ENCODE measurements around the gene MEIOSIN.

The MEIOSIN gene

DNA sequence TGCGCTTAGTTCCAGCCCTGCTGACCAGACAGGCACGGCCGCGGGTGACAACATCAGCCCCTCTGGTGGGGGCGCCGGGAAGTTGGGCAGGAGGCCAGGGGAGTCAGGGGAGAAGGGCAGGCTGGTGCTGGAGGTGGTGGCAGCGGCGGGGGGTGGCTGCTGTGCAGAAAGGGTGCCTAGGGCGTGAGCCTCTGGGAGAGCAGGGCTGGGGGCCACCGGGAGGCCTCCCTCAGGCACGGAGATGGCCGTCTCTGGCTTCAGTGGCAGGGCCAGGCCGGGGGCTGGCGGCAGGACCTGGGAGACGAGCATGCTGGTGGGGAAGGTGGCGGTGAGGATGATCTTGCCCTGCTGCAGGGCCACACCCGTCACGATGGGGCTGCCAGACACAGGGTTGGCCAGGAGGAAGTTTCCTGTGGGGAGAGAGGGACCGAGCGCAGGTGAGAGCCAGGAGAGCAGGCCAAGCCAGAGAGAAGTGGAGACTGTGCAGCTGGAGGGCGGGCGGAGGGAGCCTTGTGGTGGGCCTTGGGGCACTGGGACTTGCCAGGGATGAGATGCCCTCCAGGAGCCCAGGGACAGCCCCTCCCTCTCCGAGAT, 32.6 kb downstream of the MEIOSIN start:
- no peak for DNase-seq

DNA sequence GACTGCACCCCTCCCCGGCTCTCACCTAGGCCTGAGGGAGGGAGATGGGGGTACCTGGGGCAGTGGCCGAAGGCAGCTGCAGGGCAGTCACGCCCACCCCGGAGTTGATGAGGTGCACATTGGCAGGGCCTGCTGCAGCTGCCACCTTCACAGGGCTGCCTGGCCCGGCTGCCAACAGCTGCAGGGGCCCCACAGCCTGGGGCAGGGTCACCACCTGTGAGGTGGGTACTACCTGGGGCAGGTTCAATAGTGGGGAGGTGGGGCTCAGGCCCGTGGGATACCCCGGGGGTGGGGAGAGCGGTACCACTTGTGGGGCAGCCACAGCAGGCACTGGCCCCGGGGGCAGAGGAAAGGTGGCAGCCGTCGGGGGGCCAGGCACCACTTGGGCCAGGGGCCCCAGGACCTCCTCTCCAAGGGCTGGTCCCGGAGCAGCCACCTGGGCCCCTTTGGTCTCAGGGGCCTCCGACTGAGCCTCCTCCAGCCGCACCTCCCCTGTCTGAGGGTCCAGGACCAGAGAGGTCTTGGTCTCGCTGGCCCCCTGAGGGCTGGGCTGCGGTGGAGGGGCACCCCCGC, 33.1 kb downstream of the MEIOSIN start:
- no peak for DNase-seq

DNA sequence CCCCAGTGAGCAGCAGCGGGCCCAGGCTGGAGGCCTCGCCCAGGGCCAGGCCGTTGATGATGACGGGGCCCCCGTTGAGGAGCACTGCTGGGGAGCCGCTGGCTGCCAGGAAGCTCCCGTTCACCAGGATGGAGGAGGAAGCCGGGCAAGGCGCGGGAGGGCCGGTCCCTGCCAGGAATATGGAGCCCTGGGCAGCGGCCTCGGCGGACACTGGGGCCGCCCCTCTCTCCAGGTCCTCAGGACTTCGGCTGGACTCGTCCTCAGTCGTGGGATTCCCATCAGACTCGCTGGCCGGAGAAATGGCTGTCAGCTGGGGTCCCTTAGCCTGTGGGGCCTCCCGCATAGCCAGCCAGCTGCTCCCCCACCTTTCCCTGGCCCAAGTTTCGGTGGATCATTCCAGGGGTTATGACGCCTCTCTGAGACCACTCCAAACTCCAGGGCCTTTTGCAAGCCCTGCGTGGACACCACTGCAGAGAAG, 33.7 kb downstream of the MEIOSIN start:
- DNase-seq = no peak

DNA sequence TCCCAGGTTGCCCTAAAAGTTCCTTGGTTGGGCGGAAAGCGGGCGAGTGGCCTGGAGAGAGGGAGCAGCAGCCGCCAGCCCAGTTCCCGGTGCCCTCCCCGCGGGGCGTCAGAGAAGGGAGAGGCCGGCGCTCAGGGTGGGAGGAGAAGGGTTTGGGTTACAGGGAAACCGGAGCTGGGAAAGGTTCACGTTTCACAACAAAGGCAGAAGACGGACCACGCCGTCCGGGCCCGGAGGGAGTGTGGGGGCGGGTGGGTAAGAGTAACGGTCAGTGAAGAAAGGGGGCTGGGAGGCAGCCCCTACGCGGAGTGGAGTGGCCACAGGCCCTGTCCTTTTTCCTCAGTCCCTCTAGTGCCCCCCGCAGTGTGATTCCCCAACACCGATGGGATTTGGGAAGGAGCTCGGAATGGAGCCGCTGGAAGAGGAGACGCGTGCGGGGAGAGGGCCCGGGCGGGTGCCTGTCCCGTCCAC, 34.2 kb downstream of the MEIOSIN start:
- no peak for DNase-seq

DNA sequence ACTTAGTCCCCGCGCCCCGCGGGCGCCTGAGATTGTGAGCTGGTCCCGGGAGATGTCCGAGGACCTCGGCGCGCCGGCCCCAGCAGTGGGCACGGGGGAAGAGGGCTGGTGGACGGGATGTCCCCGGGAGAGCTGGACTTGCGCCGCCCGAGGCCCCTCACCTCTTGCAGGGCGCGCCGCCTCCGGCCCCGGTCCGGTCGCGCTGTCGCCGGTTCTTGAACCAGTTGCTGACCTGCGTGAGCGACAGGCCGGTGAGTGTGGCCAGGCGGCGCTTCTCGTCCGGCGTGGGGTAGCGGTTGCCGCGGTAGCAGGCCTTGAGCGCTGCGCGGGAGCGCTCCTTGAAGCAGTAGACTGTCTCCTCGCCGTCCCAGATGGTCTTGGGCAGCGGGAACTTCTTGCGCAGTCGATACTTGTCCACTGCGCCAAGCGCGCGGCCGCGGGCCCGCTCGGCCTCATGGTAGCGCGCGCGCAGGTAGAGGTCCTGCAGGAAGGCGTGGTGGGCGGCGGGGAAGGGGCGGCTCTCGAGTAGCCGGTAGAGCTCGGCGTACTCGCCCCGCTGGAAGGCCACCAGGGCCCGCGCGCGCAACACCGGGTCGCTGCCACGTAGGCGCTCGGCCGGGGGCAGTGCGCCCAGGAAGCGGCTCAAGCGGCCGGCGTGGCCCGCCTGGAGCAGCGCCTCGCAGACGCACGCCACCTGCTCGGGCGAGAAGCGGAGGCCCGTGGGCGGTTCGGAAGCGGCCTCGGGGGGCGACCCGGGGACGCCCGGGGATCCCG, 34.8 kb downstream of the MEIOSIN start:
- peak; percentile 45 for DNase-seq

DNA sequence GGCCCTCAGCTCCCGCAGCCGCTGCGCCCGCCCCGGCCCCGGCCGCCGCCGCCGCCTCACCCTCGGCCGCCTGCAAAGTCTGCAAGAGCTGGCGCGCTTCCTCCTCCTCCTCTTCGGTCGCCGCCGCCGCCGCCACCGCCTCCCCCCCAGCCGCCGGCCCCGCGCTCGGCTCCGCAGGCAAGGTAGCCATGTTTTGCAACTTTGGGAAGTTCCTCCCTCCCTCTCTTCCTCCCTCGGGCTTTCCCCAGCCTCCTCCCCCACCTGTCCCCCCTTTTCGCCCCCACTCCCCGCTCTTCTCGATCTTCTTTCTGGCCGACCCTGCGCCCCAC, 35.4 kb downstream of the MEIOSIN start:
- peak; percentile 54 for DNase-seq

DNA sequence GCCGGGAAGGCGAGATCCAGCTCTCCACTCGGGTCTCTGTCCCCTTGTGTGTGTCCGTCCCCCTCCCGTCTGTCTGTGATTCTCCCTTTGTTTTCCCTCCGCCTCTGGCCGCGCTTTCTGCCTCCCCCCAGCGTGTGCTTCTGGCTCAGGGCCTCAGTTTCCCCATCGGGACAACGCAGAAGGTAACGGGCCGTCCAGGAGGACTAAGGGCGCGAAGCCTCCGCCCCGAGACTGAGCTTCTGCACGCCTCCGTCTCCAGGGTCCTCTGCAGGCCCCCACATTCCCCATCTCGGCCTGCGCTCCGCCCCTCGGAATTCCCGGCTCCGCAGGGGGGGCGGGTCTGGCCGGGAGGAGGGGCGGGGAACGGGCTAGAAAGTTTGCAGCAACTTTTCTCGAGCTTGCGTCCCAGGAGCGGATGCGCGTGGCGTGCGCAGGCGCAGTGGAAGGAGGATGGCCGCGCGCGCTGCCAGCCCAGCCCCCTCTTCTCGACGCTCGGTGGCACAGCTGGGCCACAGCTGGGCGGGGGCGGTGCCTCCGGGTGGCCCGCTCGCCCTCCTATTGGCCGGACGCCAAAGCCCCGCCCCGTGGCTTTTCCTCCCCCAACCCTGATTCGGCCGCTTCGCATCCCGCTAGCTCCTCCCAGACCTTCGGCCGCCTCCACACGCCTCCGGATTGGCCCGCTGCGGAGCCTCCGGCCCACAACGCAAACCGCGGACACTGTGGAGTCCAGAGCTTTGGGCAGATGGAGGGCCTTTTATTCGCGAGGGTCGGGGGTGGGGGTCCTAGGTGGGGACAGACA, 35.9 kb downstream of the MEIOSIN start, which contains the start of gene SIX5:
Gene SIX5, minus strand, starts transcription at position 269 of the 799 bp plus-strand sequence. CDS start 408 bp downstream, outside the sequence.
- peak; percentile 94 for DNase-seq

DNA sequence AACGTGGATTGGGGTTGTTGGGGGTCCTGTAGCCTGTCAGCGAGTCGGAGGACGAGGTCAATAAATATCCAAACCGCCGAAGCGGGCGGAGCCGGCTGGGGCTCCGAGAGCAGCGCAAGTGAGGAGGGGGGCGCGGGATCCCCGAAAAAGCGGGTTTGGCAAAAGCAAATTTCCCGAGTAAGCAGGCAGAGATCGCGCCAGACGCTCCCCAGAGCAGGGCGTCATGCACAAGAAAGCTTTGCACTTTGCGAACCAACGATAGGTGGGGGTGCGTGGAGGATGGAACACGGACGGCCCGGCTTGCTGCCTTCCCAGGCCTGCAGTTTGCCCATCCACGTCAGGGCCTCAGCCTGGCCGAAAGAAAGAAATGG, 36.6 kb downstream of the MEIOSIN start:
- DNase-seq = no peak

DNA sequence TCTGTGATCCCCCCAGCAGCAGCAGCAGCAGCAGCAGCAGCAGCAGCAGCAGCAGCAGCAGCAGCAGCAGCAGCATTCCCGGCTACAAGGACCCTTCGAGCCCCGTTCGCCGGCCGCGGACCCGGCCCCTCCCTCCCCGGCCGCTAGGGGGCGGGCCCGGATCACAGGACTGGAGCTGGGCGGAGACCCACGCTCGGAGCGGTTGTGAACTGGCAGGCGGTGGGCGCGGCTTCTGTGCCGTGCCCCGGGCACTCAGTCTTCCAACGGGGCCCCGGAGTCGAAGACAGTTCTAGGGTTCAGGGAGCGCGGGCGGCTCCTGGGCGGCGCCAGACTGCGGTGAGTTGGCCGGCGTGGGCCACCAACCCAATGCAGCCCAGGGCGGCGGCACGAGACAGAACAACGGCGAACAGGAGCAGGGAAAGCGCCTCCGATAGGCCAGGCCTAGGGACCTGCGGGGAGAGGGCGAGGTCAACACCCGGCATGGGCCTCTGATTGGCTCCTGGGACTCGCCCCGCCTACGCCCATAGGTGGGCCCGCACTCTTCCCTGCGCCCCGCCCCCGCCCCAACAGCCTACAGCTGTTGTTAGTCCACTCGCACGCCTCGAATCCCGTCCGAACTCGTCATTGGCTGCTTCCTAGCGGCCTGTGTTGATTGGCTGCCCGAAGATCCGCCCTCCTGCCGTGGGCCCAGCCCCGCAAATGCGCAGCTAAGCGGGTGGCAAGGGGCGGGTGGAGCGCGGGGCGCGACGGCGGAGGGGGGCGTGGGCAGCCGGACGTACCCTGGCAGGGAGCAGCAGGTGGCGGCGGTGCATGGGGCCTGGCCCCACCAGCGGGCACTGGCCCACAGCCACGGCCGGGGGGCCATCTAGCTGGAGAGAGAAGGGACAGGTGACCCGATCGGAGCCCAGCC, 37.2 kb downstream of the MEIOSIN start:
- peak; percentile 94 for DNase-seq

DNA sequence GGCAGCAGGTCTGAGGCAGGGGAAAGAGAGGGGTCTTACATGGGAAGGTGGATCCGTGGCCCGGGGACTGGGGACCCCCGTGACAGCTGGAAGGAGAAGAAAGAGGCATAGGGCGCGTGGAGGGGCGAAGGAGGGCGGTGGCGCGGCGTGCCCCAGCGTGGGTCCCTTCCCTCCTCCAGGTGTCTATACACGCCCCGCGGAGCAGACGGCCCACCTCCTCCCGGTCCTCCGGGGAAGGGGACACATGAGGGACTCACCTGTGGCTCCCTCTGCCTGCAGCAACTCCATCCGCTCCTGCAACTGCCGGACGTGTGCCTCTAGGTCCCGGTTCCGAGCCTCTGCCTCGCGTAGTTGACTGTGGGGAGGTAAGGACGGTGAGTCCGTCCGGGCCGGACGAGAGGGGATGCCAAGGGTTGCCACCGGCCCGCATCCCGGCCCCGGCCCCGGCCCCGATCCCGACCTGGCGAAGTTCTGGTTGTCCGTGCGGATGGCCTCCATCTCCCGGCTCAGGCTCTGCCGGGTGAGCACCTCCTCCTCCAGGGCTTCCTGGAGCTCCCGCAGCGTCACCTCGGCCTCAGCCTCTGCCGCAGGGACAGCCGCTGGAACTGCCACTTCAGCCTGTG, 38.2 kb downstream of the MEIOSIN start:
- no peak for DNase-seq

DNA sequence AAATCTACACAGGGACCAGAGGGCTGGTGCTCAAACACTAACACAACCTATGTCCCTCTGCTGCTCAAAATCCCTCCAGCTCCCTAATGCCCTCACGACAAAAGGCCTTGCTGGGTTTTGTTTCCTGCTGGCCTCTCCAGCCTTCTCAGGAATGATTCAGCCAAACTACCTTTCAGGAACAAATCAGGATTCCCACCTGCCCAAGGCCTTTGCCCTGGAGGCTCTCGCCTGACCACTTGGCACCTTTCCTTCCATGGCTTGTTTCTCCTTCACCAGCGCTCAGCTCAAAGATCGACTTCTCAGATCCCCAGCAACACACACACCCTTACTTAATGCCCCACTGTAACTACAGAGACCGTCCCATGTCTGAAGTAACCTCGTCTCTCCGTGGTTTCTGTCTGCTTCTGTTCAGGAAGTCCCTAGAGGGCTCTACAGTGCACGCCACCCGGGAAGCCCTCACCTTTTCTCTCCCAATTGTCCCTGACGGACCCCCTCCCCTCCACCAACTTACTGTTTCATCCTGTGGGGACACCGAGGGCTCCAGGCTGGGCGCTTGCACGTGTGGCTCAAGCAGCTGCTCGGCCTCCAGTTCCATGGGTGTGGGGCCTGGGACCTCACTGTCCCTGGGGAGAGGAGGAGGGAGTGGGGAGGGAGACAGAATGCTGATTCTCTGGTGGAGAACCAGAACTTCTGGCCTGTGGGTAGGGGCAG, 39.0 kb downstream of the MEIOSIN start:
- no peak for DNase-seq

DNA sequence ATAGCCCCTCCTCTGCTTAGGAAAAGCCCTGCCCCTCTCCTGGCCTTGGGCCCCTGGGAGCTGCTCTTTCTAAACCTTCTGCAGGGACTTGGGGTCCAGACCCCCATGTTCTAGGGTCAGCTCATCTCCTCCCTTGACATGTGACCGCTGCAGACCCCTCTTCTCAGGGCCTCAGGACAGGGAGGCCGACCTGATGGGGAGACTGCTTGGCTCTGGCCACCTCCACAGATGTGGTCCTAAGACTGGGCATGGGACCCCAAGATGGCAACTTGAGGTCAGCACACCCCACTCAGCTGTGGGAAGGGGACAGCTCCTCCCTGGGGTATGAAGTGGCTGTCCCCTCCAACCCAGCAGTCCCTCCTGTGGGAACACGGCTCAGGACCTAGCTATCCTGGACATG, 39.7 kb downstream of the MEIOSIN start:
- DNase-seq = no peak

DNA sequence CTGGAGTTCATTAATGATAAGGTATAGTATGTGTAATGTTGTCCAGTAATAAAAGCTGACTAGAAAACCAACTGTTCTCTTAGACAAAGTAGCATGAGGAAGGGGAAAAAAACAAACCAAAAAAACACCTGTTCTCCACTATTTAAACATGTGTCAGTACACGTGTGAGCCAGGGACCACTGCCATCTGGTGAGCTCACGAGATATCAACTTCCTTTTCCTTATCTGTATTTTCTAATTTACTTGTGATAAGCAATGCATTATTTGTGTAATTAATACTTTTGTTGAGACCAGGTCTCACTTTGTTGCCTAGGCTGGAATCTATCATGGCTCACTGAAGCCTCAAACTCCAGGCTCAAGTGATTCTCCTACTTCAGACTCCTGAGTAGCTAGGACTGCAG, 40.1 kb downstream of the MEIOSIN start:
- DNase-seq = no peak

DNA sequence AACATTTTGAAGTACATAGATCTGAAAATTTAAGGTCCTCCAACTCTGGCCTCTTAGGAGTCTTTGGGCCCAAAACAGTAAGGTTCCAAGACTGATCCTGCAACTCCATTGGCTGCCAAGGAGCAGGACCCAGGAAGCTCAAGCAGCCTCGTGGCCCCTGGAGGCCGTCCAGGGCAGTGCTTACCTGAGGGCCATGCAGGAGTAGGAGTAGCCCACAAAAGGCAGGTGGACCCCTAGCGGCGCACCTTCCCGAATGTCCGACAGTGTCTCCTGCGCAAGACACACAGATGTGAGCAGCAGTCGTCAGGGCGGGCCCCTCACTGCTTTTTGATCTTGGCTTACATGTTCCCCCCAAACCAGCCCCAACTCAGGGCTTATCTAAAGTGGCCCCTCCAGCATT, 41.5 kb downstream of the MEIOSIN start:
- no peak for DNase-seq

DNA sequence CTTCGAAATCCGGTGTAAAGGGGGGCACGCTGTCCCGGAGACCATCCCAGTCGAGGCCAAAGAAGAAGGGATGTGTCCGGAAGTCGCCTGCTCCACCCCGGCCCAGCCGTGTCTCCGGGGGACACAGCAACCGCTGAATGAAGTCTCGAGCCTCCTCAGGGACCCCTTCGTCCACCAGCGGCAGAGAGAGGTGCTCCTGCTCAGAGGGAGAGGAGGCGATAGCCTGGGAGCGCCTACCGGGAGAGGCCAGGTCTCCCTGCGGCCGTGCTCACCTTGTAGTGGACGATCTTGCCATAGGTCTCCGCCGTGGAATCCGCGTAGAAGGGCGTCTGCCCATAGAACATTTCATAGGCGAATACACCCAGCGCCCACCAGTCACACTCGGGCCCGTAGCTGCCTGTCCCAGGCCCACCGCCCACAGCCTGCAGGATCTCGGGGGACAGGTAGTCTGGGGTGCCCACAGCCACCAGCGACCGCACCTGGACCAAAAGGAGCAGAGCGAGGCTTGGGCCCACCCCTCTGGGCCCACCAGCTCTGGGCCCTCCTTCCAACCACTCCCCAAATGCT, 44.2 kb downstream of the MEIOSIN start:
- no peak for DNase-seq

DNA sequence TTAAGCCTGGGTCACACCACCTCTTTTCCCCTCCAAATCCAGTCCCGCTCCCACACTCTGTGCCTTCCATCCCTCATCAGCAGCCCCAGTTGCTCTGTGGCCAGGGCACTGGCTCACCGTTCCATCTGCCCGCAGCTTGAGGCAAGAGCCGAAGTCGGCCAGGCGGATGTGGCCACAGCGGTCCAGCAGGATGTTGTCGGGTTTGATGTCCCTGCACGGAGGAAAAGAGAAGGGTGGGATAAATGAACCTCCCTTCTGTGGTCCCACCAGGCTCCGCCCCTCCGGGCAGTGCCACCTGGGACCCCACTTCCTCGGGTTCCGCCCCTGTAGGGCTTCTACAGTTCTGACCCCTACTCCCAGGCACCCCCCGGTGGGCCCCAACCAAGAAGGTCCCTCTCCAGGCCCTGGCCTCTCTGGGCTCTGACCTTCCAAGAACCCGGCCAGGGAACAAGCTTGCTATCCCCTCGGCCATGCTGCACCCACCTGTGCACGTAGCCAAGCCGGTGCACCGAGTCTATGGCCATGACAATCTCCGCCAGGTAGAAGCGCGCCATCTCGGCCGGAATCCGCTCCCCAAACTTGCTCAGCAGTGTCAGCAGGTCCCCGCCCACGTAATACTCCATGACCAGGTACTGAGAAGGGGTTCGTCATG, 44.9 kb downstream of the MEIOSIN start:
- no peak for DNase-seq

DNA sequence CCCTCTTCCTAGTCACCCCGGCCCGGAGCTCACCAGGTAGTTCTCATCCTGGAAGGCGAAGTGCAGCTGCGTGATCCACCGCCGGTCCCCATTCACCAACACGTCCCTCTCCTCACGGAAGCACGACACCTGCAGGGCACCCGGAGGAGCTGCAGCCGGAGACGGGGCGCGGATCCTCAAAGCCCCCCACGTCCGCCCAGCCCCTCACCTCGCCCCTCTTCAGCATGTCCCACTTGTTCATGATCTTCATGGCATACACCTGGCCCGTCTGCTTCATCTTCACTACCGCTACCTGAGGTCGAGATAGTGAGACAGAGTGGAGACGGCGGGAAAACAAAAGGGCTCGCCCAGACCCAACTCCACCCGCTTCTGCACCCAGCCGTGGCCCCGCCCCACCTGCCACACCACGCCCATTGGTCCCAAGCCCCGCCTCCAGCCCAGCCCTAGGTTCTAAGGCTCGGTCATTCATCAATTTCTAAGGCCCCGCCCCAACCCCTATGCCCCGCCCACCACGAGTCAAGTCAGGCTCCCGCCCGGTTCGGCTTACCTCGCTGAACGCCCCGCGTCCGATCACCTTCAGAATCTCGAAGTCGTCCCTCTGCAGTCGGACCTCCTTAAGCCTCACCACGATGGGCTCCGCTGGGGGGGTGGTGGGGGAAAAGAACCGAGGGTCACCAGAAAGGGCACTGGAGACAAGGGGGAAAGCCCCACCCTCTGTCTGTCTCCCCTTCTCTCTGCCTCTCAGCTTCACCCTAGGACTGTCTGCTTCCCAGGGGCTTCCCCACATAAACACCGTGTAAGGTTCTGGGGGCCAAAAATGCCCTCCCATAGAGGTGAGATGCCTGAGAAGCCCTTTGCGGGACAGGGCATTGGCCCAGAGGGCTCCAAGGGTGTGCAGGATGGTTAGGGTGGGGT, 46.2 kb downstream of the MEIOSIN start:
- peak; percentile 87 for DNase-seq

DNA sequence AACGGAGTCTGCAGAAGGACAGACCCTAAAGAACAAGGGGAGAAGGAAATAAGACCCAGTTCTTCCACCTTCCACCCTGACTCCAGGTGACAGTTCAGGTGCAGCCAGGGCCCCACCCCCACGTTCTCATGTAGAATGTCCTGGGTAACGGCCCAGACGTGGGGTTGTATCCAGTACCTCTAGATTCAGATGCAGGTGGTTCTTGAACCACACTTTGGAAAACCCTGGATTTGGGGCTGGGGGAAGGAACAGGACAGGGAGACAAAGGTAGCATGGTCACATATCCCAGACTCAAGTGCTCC, 46.9 kb downstream of the MEIOSIN start:
- DNase-seq = no peak
